OCI-LY7 (cell line): ENCODE measurements around the gene CHI3L2. TPM values are rescaled to one million over a fixed set of nuclear protein-coding genes. Genes with fewer than 3 reads are reported as not detected.

Experiments
- BruUV-seq: library from RNA; stranded (reverse); fragments of 400-500 nt; replicated peaks from 2 replicates; lab custom pipeline; 2021; lab: Mats Ljungman, UMichigan
- CTCF ChIA-PET: fragments of 300-600 bp; sonication (Branson Sonifier 250); formaldehyde crosslinking; loops from one replicate; lab custom pipeline; 2022; ENCODE audit warnings: antibody characterized with exemption; ENCODE audit not compliant: unreplicated experiment; lab: Charles Lee
- POLR2A ChIA-PET: fragments of 300-600 bp; sonication (Branson Sonifier 250); formaldehyde crosslinking; loops from one replicate; lab custom pipeline; 2022; ENCODE audit warnings: antibody characterized with exemption; lab: Charles Lee
- DNase-seq: peaks from one replicate; pipeline ENCODE4 v3.0.0-alpha.2; 2015; ENCODE audit warnings: low spot score
- H2AFZ ChIP-seq: fragments of 200-600 bp; sonication (generic), shearing (Covaris generic); 2 replicates; pipeline ENCODE4 v1.6.1; 2014; ENCODE audit warnings: mild to moderate bottlenecking, antibody characterized with exemption, low read length, moderate library complexity
- H3K27ac ChIP-seq: fragments of 200-600 bp; sonication (generic); 2 replicates; pipeline ENCODE4 v1.5.1; 2014; ENCODE audit warnings: mixed run types, low read depth, mild to moderate bottlenecking, moderate library complexity, low read length, inconsistent platforms; ENCODE audit not compliant: poor library complexity, severe bottlenecking
- H3K36me3 ChIP-seq: fragments of 200-600 bp; sonication (generic); 2 replicates; pipeline ENCODE4 v1.6.1; 2014; ENCODE audit warnings: mild to moderate bottlenecking, antibody characterized with exemption, low read length, moderate library complexity, mixed read lengths; ENCODE audit not compliant: insufficient read depth
- H3K4me1 ChIP-seq: fragments of 200-600 bp; sonication (generic); 2 replicates; pipeline ENCODE4 v1.5.1; 2014; ENCODE audit warnings: mild to moderate bottlenecking, low read length; ENCODE audit not compliant: insufficient read depth, poor library complexity, severe bottlenecking
- H3K4me2 ChIP-seq: fragments of 200-600 bp; sonication (generic); 2 replicates; pipeline ENCODE4 v1.6.1; 2014; ENCODE audit warnings: mild to moderate bottlenecking, low read length
- H3K4me3 ChIP-seq: fragments of 200-600 bp; sonication (generic); 2 replicates; pipeline ENCODE4 v1.5.1; 2014; ENCODE audit warnings: mild to moderate bottlenecking, low read depth, low read length; ENCODE audit not compliant: poor library complexity, severe bottlenecking
- H3K79me2 ChIP-seq: fragments of 200-600 bp; sonication (generic); 2 replicates; pipeline ENCODE4 v1.6.1; 2016; ENCODE audit warnings: low read depth, mild to moderate bottlenecking, low read length, moderate library complexity, mixed read lengths; ENCODE audit not compliant: insufficient read depth
- H3K9me2 ChIP-seq: fragments of 200-600 bp; sonication (generic); 2 replicates; pipeline ENCODE4 v1.6.1; 2016; ENCODE audit warnings: mild to moderate bottlenecking, low read length, mixed read lengths; ENCODE audit not compliant: insufficient read depth
- H3K9me3 ChIP-seq: fragments of 200-600 bp; sonication (generic); 2 replicates; pipeline ENCODE4 v1.6.1; 2014; ENCODE audit warnings: mild to moderate bottlenecking, mixed run types, low read length, mixed read lengths
- H4K20me1 ChIP-seq: fragments of 200-600 bp; sonication (generic); 2 replicates; pipeline ENCODE4 v1.6.1; 2014; ENCODE audit warnings: mild to moderate bottlenecking, antibody characterized with exemption, low read length, moderate library complexity, mixed read lengths; ENCODE audit not compliant: insufficient read depth
- CTCF ChIP-seq: fragments of 200-600 bp; sonication (generic); conservative IDR thresholded peaks from 2 replicates; pipeline ENCODE4 v1.5.1; 2014; ENCODE audit warnings: mild to moderate bottlenecking, antibody characterized with exemption, low read length, moderate library complexity, mixed read lengths
- EZH2phosphoT487 ChIP-seq: fragments of 200-600 bp; sonication (generic); IDR thresholded peaks from 2 replicates; pipeline ENCODE4 v1.6.1; 2018; ENCODE audit warnings: low read depth, borderline replicate concordance, mild to moderate bottlenecking, mixed run types, antibody characterized with exemption, low read length, moderate library complexity, mixed read lengths
- intact Hi-C: fragments of 100-400 bp; cut with micrococcal nuclease; formaldehyde crosslinking; loops from one replicate; pipeline ENCODE4 v1.10.0; 2022; ENCODE audit not compliant: unreplicated experiment
- total RNA-seq, 2 experiments: library from RNA; depleted of rRNA in 1 of 2; stranded (reverse); fragments of >200 nt in 1 of 2; shearing (Covaris generic) in 1 of 2; gene quantifications; 2 replicates each; pipeline ENCODE4 v1.2.3, GENCODE V29; 2014 to 2022

CHI3L2 gene
- total RNA-seq, 2 experiments from 2014 or later: 37.1 to 88.7 TPM

GRCh38 chr1:111289371-111289770, 61.9 kb downstream of the CHI3L2 start:
- no peak overlapping the region for H3K4me3 ChIP-seq
- BruUV-seq: no TSS peak
- H3K9me2 ChIP-seq: no peaks in the 10 kb centered on the region
- CTCF ChIA-PET: no interaction called here
- no peak overlapping the region for H3K27ac ChIP-seq
- H3K36me3 ChIP-seq: no peaks in the 10 kb centered on the region
- POLR2A ChIA-PET: interaction anchor here (0.6 kb wide), 1 partner anchor 554 kb away, joined by 4 read pairs; no protein-coding TSS in a partner anchor
- no peaks in the 10 kb centered on the region for H3K4me1 ChIP-seq
- H3K9me3 ChIP-seq: no peaks in the 10 kb centered on the region
- no peak overlapping the region for H2AFZ ChIP-seq
- H4K20me1 ChIP-seq: no peaks in the 10 kb centered on the region
- intact Hi-C loops: no loop called here
- no peak overlapping the region for H3K4me2 ChIP-seq
- TF ChIP-seq CTCF (no peak), EZH2phosphoT487 (no peak)
- no peak for DNase-seq
- no peaks in the 10 kb centered on the region for H3K79me2 ChIP-seq

- POLR2A ChIA-PET: no interaction called here
- TF ChIP-seq EZH2phosphoT487 (no peak), CTCF (no peak)
- intact Hi-C loops: no loop called here
- CTCF ChIA-PET: no interaction called here
- no peak overlapping the region for H3K27ac ChIP-seq
- BruUV-seq: no TSS peak
- H2AFZ ChIP-seq: no peak overlapping the region
- no peaks in the 10 kb centered on the region for H4K20me1 ChIP-seq
- no peaks in the 10 kb centered on the region for H3K36me3 ChIP-seq
- no peaks in the 10 kb centered on the region for H3K9me2 ChIP-seq
- H3K9me3 ChIP-seq: no peaks in the 10 kb centered on the region
- no peak for DNase-seq
- no peaks in the 10 kb centered on the region for H3K4me1 ChIP-seq
- no peak overlapping the region for H3K4me2 ChIP-seq
- no peaks in the 10 kb centered on the region for H3K79me2 ChIP-seq
- H3K4me3 ChIP-seq: no peak overlapping the region
Observed at GRCh38 chr1:111290104-111290503, 62.6 kb downstream of the CHI3L2 start.

GRCh38 chr1:111290630-111291029, 63.1 kb downstream of the CHI3L2 start, which contains the start of gene CHIA:
CHIA (plus strand) TSS chr1:111290851; CDS start chr1:111310468, 19,617 bp downstream.
- H2AFZ ChIP-seq: no peak within 1 kb of the TSS
- no peaks in the 10 kb centered on the region for H3K79me2 ChIP-seq
- H3K36me3 ChIP-seq: no peaks in the 10 kb centered on the region
- no peaks in the 10 kb centered on the region for H3K9me3 ChIP-seq
- no peak for DNase-seq
- no peak within 1 kb of the TSS for H3K27ac ChIP-seq
- H3K4me2 ChIP-seq: no peak within 1 kb of the TSS
- ChIA-PET POLR2A (no interaction called here), CTCF (no interaction called here)
- BruUV-seq: no TSS peak
- no peaks in the 10 kb centered on the region for H3K9me2 ChIP-seq
- no peaks in the 10 kb centered on the region for H3K4me1 ChIP-seq
- no peak for TF ChIP-seq CTCF
- no peak for TF ChIP-seq EZH2phosphoT487
- intact Hi-C loops: no loop called here
- H4K20me1 ChIP-seq: no peaks in the 10 kb centered on the region
- no peak within 1 kb of the TSS for H3K4me3 ChIP-seq
